Limb (tissue), 2 donors: ENCODE results near the gene CHD9.
"Not testable (repeated sequence)": the region's sequence is repeated elsewhere in the genome, so short reads cannot be mapped to it uniquely, and the experiment has no call there.

Experiments
- DNase-seq, 2 donors: peaks; one replicate each; pipeline ENCODE4 v3.0.0-alpha.2; 2016; ENCODE audit errors: extremely low spot score in 2 of 2

The CHD9 gene

DNA sequence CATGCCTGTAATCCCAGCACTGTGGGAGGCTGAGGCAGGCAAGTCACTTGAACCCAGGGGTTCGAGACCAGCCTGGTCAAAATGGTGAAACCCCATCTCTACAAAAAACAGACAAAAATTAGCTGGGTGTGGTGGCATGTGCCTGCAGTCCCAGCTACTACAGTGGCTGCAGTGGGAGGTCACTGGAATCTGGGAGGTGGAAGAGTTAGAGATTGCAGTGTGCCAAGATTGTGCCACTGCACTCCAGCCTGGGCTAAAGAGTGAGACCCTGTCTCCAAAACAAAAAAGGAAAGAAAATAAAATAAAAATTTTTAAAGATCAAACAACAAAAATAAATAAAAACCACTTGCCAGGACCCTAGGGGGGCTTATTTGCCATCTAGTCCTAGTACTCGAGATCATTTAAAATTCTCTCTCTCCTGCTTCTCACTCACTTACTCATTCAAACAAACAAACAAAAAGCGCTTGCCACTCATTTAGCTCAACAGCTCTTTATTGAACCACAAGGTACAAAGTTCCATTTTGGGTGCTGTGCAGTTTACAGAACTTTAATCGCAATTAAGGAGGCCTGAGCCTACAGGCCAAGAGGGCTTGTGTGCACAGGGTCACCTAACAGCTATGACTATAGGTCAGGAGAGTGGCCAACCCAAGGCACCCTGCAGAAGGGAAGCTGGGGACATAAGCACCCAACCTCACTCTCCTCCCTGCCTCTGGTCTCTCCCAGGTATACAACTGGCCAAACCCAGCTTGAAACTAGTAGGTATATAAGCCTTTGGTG is 6.5 kb upstream of the CHD9 start:
- no peak for DNase-seq

- DNase-seq: not testable (repeated sequence)
Observed at GRCh38 chr16:53051255-53051654, 3.5 kb upstream of the CHD9 start.

DNA sequence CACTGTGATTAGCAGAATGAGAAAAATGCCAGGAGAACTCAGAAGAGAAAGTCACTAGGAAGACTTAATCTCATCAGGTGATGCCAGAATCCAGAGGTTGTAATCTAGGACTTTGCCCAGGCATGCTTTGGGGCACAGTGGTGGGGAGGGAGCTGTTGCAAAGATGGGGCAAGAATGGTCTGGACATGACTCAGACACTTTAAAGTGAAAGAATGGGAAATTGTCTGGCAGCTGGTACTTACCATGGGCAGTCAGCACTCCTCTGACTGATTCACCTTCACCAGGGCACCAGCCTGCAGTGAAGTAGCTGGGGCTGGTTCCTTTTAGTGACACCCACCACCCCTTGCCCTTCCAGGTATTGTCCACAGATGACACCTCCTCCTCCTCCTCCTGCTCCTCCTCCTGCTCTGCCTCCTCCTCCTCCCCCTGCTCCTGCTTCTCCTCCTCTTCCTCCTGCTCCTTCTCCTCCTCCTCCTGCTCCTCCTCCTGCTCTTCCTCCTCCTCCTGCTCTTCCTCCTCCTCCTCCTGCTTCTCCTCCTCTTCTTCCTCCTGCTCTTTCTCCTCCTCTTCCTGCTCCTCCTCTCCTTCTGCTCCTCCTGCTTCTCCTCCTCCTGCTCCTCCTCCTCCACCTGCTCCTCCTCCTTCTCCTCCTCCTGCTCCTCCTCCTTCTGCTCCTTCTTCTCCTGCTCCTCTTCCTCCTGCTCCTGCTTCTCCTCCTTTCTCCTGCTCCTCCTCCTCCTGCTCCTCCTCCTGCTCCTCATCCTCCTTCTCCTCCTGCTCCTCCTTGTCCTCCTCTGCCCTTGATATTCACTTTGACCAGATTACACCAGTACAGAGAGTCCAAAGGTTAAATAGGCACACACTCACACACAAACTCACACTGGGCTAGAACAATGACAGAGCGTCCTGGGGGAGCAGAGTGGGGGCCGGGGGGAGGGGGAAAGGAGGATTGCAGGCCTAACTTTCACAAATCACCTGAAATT is 2.0 kb upstream of the CHD9 start, which contains the start of gene CHD9NB:
Gene CHD9NB (minus strand): TSS at position 379 of the 983 bp plus-strand sequence. CDS start 8,739 bp downstream, outside the sequence.
- no peak for DNase-seq

- no peak for DNase-seq
Observed at GRCh38 chr16:53053967-53054669, 673 bp upstream of the CHD9 start.

- DNase-seq: peak; percentile 58
Observed at GRCh38 chr16:53055541-53056391, 975 bp downstream of the CHD9 start.

DNA sequence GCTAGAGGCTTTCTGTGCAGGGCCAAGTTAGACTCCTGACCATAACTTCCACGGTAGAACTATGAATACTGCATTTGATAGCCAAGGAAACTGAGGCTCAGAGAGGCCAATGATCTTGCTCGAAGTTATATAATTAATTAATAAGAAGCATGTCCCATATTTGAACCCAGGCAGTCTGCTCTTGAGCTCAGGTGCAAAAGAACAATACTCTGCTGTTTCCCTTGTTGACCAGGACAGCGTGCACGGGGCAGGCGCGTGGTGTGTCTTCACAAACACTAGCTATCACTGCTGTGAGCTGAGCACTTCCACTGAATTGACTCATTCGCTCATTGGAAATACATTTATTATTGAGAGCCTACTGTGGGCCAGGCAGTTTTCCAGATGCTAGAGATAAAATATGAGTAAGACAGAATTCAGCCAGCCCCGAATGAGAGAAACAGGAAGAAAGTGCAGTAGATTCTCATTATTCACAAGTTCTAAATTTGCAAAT is 1.6 kb downstream of the CHD9 start:
- no peak for DNase-seq

DNA sequence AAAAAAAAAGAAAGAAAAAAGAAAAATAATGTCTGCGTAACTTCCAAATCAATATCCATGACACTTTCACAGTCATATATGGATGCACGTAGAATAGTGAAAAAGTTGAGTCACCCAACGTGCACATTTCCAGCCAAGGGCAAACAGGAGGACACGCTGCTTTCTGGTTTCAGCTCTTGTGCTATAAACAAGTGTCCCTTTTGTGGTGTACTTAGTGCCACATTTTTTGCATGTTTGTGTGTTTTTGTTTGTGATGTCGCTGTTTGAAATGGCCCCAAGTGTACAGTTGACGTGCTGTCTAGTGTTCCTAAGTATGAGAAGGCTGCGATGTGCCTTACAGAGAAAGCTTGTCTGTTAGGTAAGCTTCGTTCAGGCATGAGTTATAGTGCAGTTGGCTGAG is 2.9 kb downstream of the CHD9 start:
- no peak for DNase-seq

GRCh38 chr16:53058441-53058840 is 3.6 kb downstream of the CHD9 start:
- no peak for DNase-seq

GRCh38 chr16:53058882-53059281 is 4.1 kb downstream of the CHD9 start:
- no peak for DNase-seq

- no peak for DNase-seq
Observed at GRCh38 chr16:53059672-53060071, 4.9 kb downstream of the CHD9 start.

GRCh38 chr16:53061256-53061655 is 6.5 kb downstream of the CHD9 start:
- no peak for DNase-seq

DNA sequence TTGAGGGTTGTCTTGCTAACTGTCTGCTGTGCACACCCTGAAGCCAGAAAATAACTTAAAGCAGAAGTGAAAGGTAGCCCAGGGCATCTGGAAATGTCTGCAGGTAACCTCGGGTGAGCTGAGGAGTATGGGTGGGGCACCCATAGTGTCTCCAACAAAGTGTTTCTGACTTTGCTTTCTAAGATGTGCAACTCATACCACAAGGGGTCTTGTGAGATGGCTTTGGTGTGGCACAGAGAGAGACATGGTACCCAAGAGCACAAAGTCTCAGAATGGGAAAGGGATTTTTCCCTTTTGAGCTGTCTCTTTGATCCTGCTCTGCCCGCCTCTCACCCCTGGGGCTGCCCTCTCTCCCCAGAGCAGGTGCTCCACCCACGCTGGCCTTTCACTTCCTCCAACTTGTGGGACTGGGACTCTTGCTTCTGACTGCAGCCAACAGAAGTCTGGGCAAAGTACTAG is 6.9 kb downstream of the CHD9 start:
- DNase-seq: no peak

DNA sequence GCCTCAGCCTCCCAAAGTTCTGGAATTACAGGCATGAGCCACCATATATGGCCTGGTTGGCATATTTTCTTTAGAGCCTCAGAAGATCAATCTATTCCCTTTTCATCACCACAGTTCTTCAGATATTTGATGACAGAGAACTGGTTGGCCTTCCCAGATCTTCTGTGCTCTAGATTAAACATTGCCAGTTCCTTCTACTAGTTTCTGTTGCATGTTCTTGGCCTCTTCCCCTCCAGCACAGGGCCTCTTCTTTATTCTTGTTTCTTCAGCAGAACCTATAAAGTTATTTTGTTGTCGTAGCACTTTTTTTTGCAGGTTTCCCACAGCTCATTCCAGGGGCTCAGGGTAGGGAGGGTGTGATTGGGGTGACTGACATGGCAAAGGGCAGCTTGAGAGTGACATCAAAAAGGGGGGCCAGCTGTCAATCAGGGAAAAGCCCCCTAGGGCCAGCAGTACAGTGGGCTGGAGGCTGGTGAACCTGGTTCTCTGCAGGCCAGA is 9.3 kb downstream of the CHD9 start:
- DNase-seq: no peak

DNA sequence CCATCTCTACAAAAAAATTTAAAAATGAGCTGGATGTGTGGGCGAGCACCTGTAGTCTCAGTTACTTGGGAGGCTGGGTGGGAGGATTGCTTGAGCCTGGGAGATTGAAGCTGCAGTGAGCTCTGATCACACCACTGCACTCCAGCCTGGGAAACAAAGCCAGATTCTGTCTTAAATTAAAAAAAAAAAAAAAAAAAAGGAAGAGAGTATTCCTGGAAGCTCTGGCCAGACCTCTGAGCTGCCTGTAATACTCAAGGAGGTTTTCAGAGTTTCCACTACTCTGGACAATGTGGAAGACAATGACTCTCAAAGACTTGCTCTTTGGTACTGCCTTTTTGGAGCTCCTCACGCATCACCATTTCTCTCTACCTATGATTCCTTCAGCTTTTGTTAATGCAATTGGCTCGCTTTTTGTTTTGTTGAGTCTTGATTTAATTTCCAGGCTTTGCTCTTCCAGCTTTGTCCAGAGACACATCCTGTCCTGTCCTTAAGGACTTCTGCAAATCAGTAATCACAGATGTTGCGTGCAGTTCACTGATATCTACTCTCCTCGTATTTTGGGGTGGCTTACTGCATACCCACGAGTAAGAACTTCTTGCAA is 10.8 kb downstream of the CHD9 start:
- peak in 1 of 2 donors; percentile 58 for DNase-seq

DNA sequence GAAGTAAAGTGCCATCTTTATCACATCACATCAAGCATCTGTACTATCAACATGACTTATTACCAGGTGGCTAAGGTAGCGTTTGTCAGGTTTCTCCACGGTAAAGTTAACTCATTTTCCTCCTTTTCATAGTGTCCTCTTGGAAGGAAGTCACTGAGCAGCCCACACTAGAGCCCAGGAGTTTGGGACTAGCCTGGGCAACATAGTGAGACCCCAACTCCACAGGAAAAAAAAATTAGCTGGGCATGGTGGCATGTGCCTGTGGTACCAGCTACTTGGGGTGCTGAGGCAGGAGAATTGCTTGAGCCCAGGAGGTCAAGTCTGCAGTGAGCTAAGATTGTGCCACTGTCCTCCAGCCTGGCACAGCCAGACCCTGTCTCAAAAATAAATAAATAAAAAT is 12.9 kb downstream of the CHD9 start:
- no peak for DNase-seq

- no peak for DNase-seq
Observed at GRCh38 chr16:53068423-53068833, 13.6 kb downstream of the CHD9 start.

DNA sequence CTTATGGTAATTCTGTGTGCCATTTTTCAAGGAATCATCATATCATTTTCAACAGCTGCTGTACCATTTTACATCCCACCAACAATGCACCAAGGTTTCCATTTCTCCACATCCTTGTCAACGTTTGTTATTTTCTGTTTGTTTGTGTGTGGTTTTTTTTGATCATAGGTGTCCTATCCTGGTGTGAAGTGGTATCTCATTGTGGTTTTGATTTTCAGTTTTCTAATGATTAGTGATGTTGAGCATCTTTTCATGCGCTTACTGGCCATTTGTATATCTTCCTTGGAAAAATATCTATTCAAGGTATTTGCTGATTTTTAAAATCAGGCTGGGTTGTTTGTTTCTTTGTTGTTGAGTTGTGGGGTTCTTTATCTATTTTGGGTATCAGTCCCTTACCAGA is 15.0 kb downstream of the CHD9 start:
- no peak for DNase-seq

DNA sequence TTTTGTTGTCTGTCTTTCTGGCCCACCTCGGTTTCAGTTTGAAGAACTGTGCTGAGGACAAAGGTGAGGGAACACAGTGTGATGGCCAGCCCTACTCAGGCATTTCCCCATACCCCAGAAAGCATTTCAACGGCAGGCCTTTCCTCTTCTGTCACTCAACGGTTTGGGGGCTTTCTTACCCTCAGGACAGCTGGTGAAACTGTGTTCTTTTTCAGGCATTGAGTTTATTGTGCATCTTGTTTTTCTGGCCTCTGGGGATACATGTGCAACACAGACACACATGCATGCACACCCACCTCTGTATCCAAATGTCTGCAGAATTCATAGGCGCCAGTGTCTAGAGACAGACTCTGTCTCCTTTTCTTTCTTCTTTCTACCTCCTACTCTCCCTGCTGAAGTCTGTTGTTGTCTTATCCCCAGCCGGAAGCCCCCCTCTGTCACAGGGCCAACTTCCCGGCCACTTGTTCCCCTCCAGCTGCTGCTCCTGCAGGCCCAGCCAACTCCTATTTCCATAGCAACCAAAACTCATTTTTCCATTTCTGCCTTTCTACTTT is 17.0 kb downstream of the CHD9 start:
- peak; percentile 91 to 92 for DNase-seq

DNA sequence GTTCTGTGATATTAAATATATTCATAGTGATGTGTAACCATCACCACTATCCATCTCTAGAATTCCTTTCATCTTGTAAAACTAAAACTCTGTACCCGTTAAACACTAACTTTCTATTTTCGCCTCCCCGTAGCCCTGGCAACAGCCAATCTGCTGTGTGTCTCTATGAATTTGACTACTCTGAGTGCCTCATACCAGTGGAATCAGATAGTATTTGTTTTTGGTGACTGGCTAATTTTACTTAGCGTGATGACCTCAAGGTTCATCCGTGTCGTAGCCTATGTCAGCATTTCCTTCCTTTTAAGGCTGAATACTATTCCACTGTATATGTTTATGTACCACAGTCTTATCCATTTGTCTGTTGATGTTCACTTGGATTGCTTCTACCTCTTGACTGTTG is 18.2 kb downstream of the CHD9 start:
- DNase-seq: no peak

- DNase-seq: not testable (repeated sequence)
Observed at GRCh38 chr16:53074296-53074695, 19.5 kb downstream of the CHD9 start.
